Panc1 (cell line): ENCODE measurements around the gene LDLRAD4. TPM values are rescaled to one million over a fixed set of nuclear protein-coding genes. Genes with fewer than 3 reads are reported as not detected.

Experiments
- ATAC-seq: fragments of 200-7000 bp; cut with Tn5 transposase; 2 replicates; pipeline ENCODE4 v1.9.1; 2020; ENCODE audit warnings: mild to moderate bottlenecking, moderate library complexity
- BruUV-seq: library from RNA; stranded (reverse); fragments of 400-500 nt; replicated peaks from 2 replicates; lab custom pipeline; 2021; lab: Mats Ljungman, UMichigan
- CTCF ChIA-PET: fragments of 300-600 bp; sonication (Branson Sonifier 250); formaldehyde crosslinking; loops from one replicate; lab custom pipeline; 2022; ENCODE audit warnings: antibody characterized with exemption; lab: Charles Lee
- POLR2A ChIA-PET: fragments of 300-600 bp; sonication (Branson Sonifier 250); formaldehyde crosslinking; loops from one replicate; lab custom pipeline; 2022; ENCODE audit warnings: antibody characterized with exemption; lab: Charles Lee
- DNase-seq: peaks from one replicate; pipeline ENCODE4 v3.0.0-alpha.2; 2010; ENCODE audit warnings: low read depth, low spot score
- H3K27ac ChIP-seq: 2 replicates; pipeline ENCODE4 v1.5.1; 2011; ENCODE audit warnings: mild to moderate bottlenecking, low read length, inconsistent platforms
- H3K27me3 ChIP-seq: fragments of 200-500 bp; sonication (Bioruptor generic); 2 replicates; pipeline ENCODE4 v1.6.0; 2014; ENCODE audit warnings: low read length, inconsistent platforms; ENCODE audit not compliant: control insufficient read depth, insufficient read depth
- H3K36me3 ChIP-seq: fragments of 200-500 bp; sonication (Bioruptor generic); 2 replicates; pipeline ENCODE4 v1.5.1; 2014; ENCODE audit warnings: inconsistent platforms, mild to moderate bottlenecking, low read length, moderate library complexity; ENCODE audit not compliant: control insufficient read depth, insufficient read depth
- H3K4me1 ChIP-seq: 2 replicates; pipeline ENCODE4 v1.5.1; 2011; ENCODE audit warnings: inconsistent platforms, mild to moderate bottlenecking, low read length, moderate library complexity; ENCODE audit not compliant: control insufficient read depth, insufficient read depth
- H3K4me3 ChIP-seq, 2 experiments: 2 replicates each; pipeline ENCODE4 v1.5.1; 2011 to 2012; ENCODE audit warnings: low read depth in 2 of 2, low read length in 2 of 2, mild to moderate bottlenecking in 2 of 2, inconsistent platforms in 1 of 2, moderate library complexity in 1 of 2
- H3K9me3 ChIP-seq: fragments of 200-500 bp; sonication (Bioruptor generic); 2 replicates; pipeline ENCODE4 v1.5.1; 2014; ENCODE audit warnings: low read depth, mild to moderate bottlenecking, inconsistent platforms, low read length, moderate library complexity; ENCODE audit not compliant: control insufficient read depth, insufficient read depth
- POLR2AphosphoS5 ChIP-seq: IDR thresholded peaks from 2 replicates; pipeline ENCODE4 v1.6.1; 2012; ENCODE audit warnings: mild to moderate bottlenecking, low read depth, low read length, moderate library complexity
- REST ChIP-seq, 2 experiments: IDR thresholded peaks; 2 replicates each; pipeline ENCODE4 v1.6.1; 2011 to 2012; ENCODE audit warnings: low read depth in 2 of 2, control low read depth in 1 of 2, low read length in 1 of 2, mild to moderate bottlenecking in 1 of 2, moderate library complexity in 1 of 2; ENCODE audit not compliant: insufficient read depth in 1 of 2
- SIN3A ChIP-seq: IDR thresholded peaks from 2 replicates; pipeline ENCODE4 v1.6.1; 2012; ENCODE audit warnings: low read depth, mild to moderate bottlenecking, low read length, moderate library complexity, borderline replicate concordance; ENCODE audit not compliant: insufficient read depth
- TCF7L2 ChIP-seq: IDR thresholded peaks from 2 replicates; pipeline ENCODE4 v1.6.1; 2011; ENCODE audit warnings: mild to moderate bottlenecking, low read depth, low read length, inconsistent platforms
- in situ Hi-C: cut with HindIII; loops from 2 replicates; pipeline ENCODE4 v1.10.0; 2016; ENCODE audit warnings: low sequenced_read_pairs, low pct_unique_long_range_greater_than_20kb
- intact Hi-C: fragments of 100-400 bp; cut with micrococcal nuclease; formaldehyde crosslinking; loops from one replicate; pipeline ENCODE4 v1.10.0; 2022; ENCODE audit not compliant: unreplicated experiment
- total RNA-seq: library from RNA; stranded (reverse); gene quantifications from one replicate; pipeline ENCODE4 v1.2.1, GENCODE V29; 2021; ENCODE audit not compliant: unreplicated experiment
- TF ChIP-seq, protein P1 (sequence below): fragments of 450-650 bp; IDR thresholded peaks from 2 replicates; pipeline ENCODE4 v1.5.1; 2017; ENCODE audit warnings: mild to moderate bottlenecking

Gene LDLRAD4
- total RNA-seq, 1 experiment from 2014 or later: 0.28 TPM

GRCh38 chr18:13558124-13558523, 339.6 kb downstream of the LDLRAD4 start:
- in situ Hi-C loops (no loop called here), intact Hi-C loops (loop anchor here (5.0 to 10.0 kb wide), 2 partner anchors 74 to 237 kb away; no protein-coding TSS in a partner anchor)
- ChIA-PET POLR2A (no interaction called here), CTCF (interaction anchor here (0.5 kb wide), 1 partner anchor 24 kb away, joined by 3 read pairs; no protein-coding TSS in a partner anchor)
- Histone ChIP-seq H3K9me3 (no peaks in the 10 kb centered on the region), H3K36me3 (no peaks in the 10 kb centered on the region), H3K27me3 (peaks cover 13% of the 10 kb centered on the region), H3K4me1 (no peaks in the 10 kb centered on the region), H3K27ac (no peak overlapping the region), H3K4me3 (no peak overlapping the region)
- DNase-seq (peak; percentile 30), ATAC-seq (peak; percentile 91)
- TF ChIP-seq POLR2AphosphoS5 (no peak), TCF7L2 (no peak), REST (IDR thresholded peaks at IDR 0.05; ENCODE audit: insufficient read depth in 1 of 2, low read depth in 2 of 2, low read length in 1 of 2) (no peak)
- TF ChIP-seq, protein P1, sequence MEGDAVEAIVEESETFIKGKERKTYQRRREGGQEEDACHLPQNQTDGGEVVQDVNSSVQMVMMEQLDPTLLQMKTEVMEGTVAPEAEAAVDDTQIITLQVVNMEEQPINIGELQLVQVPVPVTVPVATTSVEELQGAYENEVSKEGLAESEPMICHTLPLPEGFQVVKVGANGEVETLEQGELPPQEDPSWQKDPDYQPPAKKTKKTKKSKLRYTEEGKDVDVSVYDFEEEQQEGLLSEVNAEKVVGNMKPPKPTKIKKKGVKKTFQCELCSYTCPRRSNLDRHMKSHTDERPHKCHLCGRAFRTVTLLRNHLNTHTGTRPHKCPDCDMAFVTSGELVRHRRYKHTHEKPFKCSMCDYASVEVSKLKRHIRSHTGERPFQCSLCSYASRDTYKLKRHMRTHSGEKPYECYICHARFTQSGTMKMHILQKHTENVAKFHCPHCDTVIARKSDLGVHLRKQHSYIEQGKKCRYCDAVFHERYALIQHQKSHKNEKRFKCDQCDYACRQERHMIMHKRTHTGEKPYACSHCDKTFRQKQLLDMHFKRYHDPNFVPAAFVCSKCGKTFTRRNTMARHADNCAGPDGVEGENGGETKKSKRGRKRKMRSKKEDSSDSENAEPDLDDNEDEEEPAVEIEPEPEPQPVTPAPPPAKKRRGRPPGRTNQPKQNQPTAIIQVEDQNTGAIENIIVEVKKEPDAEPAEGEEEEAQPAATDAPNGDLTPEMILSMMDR: peak; percentile 77
- BruUV-seq: no TSS peak

DNA sequence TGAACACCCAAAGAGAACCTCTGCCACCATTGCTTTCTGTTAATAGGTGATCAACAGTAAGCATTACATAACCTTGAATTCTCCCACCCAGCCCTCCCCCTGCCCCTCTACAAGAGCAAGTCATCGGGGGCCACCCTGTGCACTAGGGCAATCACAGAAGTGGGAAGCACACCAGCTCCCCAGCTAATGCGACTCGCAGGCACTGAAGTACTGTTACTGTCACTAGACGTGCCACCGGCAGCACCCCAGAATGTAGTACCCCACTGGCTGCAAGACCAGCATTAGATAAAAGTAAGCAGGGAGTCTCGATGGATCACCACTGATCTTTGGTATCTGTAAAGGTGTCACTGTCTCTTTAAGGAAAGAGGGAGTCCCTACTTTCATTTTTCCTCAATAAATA, 340.2 kb downstream of the LDLRAD4 start:
- intact Hi-C loops: loop anchor here (5.0 to 10.0 kb wide), 2 partner anchors 74 to 236 kb away; no protein-coding TSS in a partner anchor
- H3K4me1 ChIP-seq: no peaks in the 10 kb centered on the region
- no peak for ATAC-seq
- TF ChIP-seq SIN3A (no peak), REST (IDR thresholded peaks at IDR 0.05; ENCODE audit: insufficient read depth in 1 of 2, low read depth in 2 of 2, low read length in 1 of 2) (no peak), POLR2AphosphoS5 (no peak), TCF7L2 (no peak)
- TF ChIP-seq, protein P1: no peak
- no peak overlapping the region for H3K4me3 ChIP-seq
- in situ Hi-C loops: no loop called here
- H3K27me3 ChIP-seq: peaks cover 12% of the 10 kb centered on the region
- CTCF ChIA-PET: interaction anchor here (0.6 kb wide), 1 partner anchor 9 kb away, joined by 9 read pairs; no protein-coding TSS in a partner anchor
- no TSS peak for BruUV-seq
- no peak overlapping the region for H3K27ac ChIP-seq
- H3K36me3 ChIP-seq: no peaks in the 10 kb centered on the region
- POLR2A ChIA-PET: no interaction called here
- no peak for DNase-seq
- H3K9me3 ChIP-seq: no peaks in the 10 kb centered on the region
